ENCODE measurements around the gene APP. TPM values are rescaled to one million over a fixed set of nuclear protein-coding genes. Genes with fewer than 3 reads are reported as not detected.
"Not testable (repeated sequence)": the region's sequence is repeated elsewhere in the genome, so short reads cannot be mapped to it uniquely, and the experiment has no call there.

The APP gene
- total RNA-seq, 1 donor from 2014 or later = 45.9 TPM

GRCh38 chr21:26025536-26026512 is 144.7 kb downstream of the APP start:
- intact Hi-C loops (cut with micrococcal nuclease) = no loop called here

GRCh38 chr21:26023406-26023805 is 147.2 kb downstream of the APP start:
- intact Hi-C loops (cut with micrococcal nuclease) = not testable (repeated sequence)

GRCh38 chr21:26022598-26023337 is 147.8 kb downstream of the APP start:
- intact Hi-C loops (cut with micrococcal nuclease) = not testable (repeated sequence)

- intact Hi-C loops (cut with micrococcal nuclease) = no loop called here
Observed at GRCh38 chr21:26020510-26020909, 150.1 kb downstream of the APP start.

- intact Hi-C loops (cut with micrococcal nuclease) = no loop called here
Observed at GRCh38 chr21:26020081-26020480, 150.5 kb downstream of the APP start.

- intact Hi-C loops (cut with micrococcal nuclease) = no loop called here
Observed at GRCh38 chr21:26019236-26019635, 151.3 kb downstream of the APP start.

GRCh38 chr21:26013970-26014369 is 156.6 kb downstream of the APP start:
- intact Hi-C loops (cut with micrococcal nuclease) = no loop called here

GRCh38 chr21:26012482-26012881 is 158.1 kb downstream of the APP start:
- intact Hi-C loops (cut with micrococcal nuclease) = not testable (repeated sequence)

- intact Hi-C loops (cut with micrococcal nuclease) = no loop called here
Observed at GRCh38 chr21:26011292-26011940, 159.2 kb downstream of the APP start.

GRCh38 chr21:26007951-26008498 is 162.5 kb downstream of the APP start:
- intact Hi-C loops (cut with micrococcal nuclease) = no loop called here

GRCh38 chr21:26005464-26005863 is 165.1 kb downstream of the APP start:
- intact Hi-C loops (cut with micrococcal nuclease) = no loop called here

- intact Hi-C loops (cut with micrococcal nuclease) = no loop called here
Observed at GRCh38 chr21:26003404-26003803, 167.2 kb downstream of the APP start.

- intact Hi-C loops (cut with micrococcal nuclease) = no loop called here
Observed at GRCh38 chr21:26001356-26001755, 169.2 kb downstream of the APP start.

GRCh38 chr21:25999921-26000582 is 170.5 kb downstream of the APP start:
- intact Hi-C loops (cut with micrococcal nuclease) = no loop called here

GRCh38 chr21:25997788-25998611 is 172.6 kb downstream of the APP start:
- intact Hi-C loops (cut with micrococcal nuclease) = no loop called here

- intact Hi-C loops (cut with micrococcal nuclease) = no loop called here
Observed at GRCh38 chr21:25995278-25995677, 175.3 kb downstream of the APP start.

GRCh38 chr21:25994758-25995163 is 175.8 kb downstream of the APP start:
- intact Hi-C loops (cut with micrococcal nuclease) = no loop called here

- intact Hi-C loops (cut with micrococcal nuclease) = no loop called here
Observed at GRCh38 chr21:25988738-25989137, 181.8 kb downstream of the APP start.

GRCh38 chr21:25987531-25987930 is 183.0 kb downstream of the APP start:
- intact Hi-C loops (cut with micrococcal nuclease) = no loop called here

GRCh38 chr21:25986928-25987327 is 183.6 kb downstream of the APP start:
- intact Hi-C loops (cut with micrococcal nuclease) = no loop called here
